HG02798 (cell line): ENCODE measurements around the gene CHI3L2.
"Not testable (repeated sequence)": the region's sequence is repeated elsewhere in the genome, so short reads cannot be mapped to it uniquely, and the experiment has no call there.

Experiments
- ATAC-seq: cut with Tn5 transposase; IDR thresholded peaks from one replicate; pipeline ENCODE4 v1.9.1; 2021; ENCODE audit warnings: mild to moderate bottlenecking; ENCODE audit not compliant: unreplicated experiment, poor library complexity

CHI3L2 gene

GRCh38 chr1:111201275-111202090 lies 26.0 kb upstream of the CHI3L2 start:
- no peak for ATAC-seq

GRCh38 chr1:111202366-111202706 lies 25.2 kb upstream of the CHI3L2 start:
- no peak for ATAC-seq

GRCh38 chr1:111202707-111203623 lies 24.5 kb upstream of the CHI3L2 start:
- no peak for ATAC-seq

GRCh38 chr1:111203681-111204200 lies 23.8 kb upstream of the CHI3L2 start:
- peak; percentile 66 for ATAC-seq

- ATAC-seq = peak; percentile 80
Measured at GRCh38 chr1:111204201-111204982, 23.1 kb upstream of the CHI3L2 start.

GRCh38 chr1:111204983-111205713 lies 22.4 kb upstream of the CHI3L2 start:
- ATAC-seq = no peak

GRCh38 chr1:111205714-111206050 lies 21.8 kb upstream of the CHI3L2 start:
- ATAC-seq = no peak

GRCh38 chr1:111208921-111209320 lies 18.6 kb upstream of the CHI3L2 start:
- ATAC-seq = no peak

GRCh38 chr1:111209622-111210021 lies 17.9 kb upstream of the CHI3L2 start:
- no peak for ATAC-seq

- no peak for ATAC-seq
Measured at GRCh38 chr1:111211921-111212320, 15.6 kb upstream of the CHI3L2 start.

GRCh38 chr1:111212634-111213335 lies 14.7 kb upstream of the CHI3L2 start:
- ATAC-seq = no peak

GRCh38 chr1:111213412-111213811 lies 14.1 kb upstream of the CHI3L2 start:
- no peak for ATAC-seq

- peak; percentile 20 for ATAC-seq
Measured at GRCh38 chr1:111214074-111214801, 13.3 kb upstream of the CHI3L2 start.

- ATAC-seq = no peak
Measured at GRCh38 chr1:111214884-111215283, 12.6 kb upstream of the CHI3L2 start.

- not testable (repeated sequence) for ATAC-seq
Measured at GRCh38 chr1:111215285-111215684, 12.2 kb upstream of the CHI3L2 start.

GRCh38 chr1:111216751-111217150 lies 10.8 kb upstream of the CHI3L2 start:
- no peak for ATAC-seq

GRCh38 chr1:111217183-111217910 lies 10.2 kb upstream of the CHI3L2 start:
- no peak for ATAC-seq
